DMS 273 (cell line): ENCODE data around the gene TSHZ1.
"Not testable (repeated sequence)": the region's sequence is repeated elsewhere in the genome, so short reads cannot be mapped to it uniquely, and the experiment has no call there.

Source experiments
- DNase-seq: peaks from one replicate; lab custom pipeline; 2025; ENCODE audit not compliant: unreplicated experiment; lab: John Stamatoyannopoulos, UW

The TSHZ1 gene

DNA sequence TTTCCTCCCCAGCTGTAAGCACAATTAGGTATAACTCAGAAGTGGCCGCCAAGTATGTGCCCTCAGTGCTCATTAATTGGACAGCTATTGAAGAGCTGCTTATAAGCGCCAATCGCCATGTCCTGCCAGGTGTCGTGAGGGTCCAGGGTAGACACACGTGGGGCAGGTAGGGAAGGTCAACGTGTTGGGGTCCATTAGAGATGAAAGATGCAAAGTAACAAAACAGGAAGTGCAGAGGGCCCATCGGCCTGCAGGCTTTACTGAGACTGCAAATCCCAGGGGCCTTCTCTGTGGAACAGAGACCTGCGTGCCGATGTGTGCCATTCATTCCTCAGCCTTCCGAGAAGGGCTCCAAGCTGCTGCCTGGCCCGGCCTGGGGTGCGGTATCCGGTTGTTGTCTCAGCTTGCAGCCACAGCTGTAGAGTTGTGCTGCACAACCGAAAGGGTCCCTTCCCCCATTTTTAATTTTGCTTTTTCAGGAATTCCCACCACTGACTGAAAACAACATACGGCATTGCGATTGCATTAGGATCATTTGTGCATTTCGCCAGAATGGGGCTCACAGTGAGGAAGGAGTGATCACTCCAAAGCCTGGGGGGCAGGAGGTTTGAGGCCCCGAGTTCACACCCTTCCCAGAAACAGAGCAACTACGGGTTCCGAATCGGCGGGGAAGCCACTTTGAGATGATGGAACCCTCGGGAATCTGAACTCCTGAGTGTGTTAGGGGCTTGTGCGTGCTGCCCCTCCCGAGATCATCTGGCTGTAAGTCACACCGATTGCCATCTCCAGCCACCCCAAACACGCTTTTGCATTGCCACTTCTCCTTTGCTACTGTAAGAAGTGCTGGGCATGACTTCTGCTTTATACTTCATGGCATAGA lies 94.3 kb downstream of the TSHZ1 start:
- no peak for DNase-seq

- DNase-seq = no peak
Observed at GRCh38 chr18:75305984-75306383, 95.4 kb downstream of the TSHZ1 start.

DNA sequence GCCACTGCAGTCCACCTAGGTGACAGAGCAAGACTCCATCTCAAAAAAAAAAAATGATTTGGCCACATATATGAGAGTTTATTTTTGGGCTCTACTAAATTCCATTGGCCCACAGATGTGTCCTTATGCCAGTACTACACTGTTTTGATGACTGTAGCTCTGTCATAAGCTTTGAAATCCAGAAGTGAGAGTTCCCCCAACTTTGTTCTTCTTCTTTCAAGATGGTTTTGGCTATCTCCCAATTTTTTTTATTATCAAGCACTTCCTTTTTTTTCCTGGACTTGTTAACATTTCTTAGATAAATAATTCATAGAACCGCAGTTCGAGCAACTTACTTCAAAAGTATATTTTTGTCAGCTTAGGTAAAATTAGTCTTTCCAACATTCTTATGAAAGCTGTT lies 96.9 kb downstream of the TSHZ1 start:
- no peak for DNase-seq

DNA sequence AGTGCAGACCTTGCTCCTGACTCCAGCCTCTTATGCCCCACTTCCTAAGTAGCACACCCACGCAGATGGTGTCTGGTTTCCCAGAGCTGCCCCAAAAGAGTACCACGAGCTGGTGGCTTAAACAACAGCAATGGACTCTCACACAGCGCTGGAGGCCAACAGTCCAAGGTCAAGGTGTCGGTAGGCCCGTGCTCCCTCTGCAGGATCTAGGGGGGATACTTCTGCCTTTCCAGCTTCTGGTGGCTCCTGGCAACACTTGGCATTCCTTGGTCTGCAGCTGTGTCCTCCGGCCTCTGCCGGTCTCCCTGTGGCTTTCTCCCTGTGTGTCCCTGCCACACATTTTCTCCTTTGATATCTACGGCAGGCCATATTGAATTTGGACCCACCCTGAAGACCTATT lies 99.0 kb downstream of the TSHZ1 start:
- peak; percentile 15 for DNase-seq

GRCh38 chr18:75314117-75314516 lies 103.5 kb downstream of the TSHZ1 start:
- no peak for DNase-seq

DNA sequence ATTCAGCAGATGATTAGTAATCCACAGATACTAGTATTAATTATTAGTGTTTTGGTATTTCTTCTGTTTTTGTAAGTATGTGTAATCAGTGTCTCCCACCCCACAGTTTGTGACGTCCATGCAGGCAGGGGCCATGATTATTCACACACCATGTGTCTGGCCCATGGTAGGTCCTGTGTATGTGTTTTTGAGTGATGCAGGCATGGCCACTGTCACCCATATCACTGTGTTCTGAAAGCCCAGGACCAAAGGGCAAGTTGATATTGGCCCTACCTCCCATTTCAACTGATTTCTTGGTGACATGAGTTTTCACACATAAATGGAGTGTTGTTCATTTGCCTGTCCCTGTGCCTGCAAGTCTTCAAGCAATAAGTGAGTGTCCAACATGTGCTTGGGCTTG lies 104.0 kb downstream of the TSHZ1 start:
- DNase-seq = no peak

DNA sequence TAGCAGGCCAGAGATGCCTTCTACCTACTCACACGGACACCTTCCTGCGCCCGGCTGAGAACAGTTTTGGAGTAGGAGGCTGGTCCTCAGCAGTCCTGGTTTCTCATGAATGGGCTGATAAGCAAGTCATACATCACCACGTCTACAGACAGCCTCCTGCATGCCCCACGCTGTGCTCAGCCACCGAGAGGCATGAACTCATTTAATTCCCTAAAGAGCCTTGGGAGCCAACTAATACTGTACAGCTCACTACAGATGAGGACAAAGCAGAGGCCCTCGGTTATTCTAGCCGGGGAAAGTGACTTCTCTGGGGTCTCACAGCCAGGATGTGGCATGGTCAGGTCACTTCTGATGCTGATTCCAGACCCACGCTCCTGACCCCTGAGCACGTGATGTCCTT lies 105.6 kb downstream of the TSHZ1 start:
- no peak for DNase-seq

DNA sequence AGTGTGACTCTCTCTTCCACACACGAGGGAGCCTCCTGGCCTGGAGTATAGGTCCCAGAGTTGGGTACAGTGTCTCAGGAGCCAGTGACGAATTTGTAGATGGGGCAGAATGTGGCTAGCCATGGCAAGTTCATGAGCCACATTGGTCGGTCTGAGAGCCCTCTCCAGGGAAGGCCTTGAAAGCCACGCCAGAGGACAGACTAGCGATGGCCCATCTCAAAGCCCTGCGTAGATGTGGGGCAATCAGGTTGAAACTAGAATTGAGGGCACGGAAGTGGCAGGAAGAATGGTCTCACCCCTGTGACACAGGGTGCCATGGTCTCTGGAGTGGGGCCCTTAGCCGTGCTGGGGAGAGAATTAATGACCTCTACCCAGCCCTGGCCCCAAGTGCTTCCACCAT lies 106.2 kb downstream of the TSHZ1 start:
- DNase-seq = no peak

- no peak for DNase-seq
Observed at GRCh38 chr18:75317300-75317699, 106.7 kb downstream of the TSHZ1 start.

- no peak for DNase-seq
Observed at GRCh38 chr18:75317703-75318102, 107.1 kb downstream of the TSHZ1 start.

DNA sequence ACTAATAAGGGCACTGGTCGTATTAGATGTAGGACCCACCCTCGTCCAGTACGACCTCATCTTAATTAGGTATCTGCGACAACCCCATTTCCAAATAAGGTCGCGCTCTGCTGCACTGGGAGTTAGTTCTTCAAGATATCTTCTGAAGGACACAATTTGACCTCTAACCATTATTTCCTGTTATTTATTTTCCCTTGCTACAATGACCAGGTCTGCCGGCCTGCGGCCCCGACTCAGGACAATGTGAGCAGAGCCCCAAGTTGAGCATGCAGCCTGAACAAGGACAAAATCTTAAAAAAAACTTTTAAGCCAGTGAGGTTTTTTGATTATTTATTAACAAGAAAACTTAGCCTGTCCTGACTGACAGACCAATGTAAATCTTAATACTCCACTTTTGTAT lies 109.3 kb downstream of the TSHZ1 start:
- no peak for DNase-seq

DNA sequence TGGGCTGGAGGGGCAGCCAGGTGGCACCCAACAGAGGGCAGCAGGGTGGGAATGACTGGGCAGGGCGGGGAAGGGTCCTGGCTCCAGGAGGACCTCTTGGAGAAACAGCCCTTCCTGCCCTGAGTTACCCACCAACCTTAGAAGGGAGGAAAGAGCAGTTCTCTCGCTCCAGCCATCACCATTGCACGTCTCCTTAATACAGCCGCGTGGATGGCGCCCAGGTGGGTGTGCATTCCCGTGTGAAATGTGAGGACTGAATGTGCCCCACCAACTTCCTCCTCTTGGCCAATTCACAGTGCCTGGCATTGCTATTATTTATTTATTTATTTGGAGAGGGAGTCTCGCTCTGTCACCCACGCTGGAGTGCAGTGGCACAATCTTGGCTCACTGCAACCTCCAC lies 109.9 kb downstream of the TSHZ1 start:
- DNase-seq = no peak

DNA sequence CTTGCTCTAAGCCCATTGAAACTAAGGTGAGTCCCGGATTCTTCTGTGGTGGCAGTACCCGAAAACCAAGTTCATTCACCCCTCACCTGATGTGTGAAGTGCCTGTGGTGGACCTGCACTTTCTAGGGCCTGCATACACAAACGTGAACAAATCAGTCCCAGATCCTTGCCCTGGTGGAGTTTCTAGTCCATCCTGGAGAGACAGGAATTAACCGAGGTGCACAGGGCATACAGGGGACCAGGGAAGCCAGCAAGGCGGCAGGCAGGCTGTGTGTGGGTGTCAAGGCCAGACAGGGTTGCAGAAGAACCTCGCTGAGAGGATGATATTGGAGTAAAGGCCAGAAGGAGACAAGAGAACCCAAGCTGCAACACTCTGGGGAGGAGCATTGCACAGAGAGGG lies 110.8 kb downstream of the TSHZ1 start:
- DNase-seq = no peak

- DNase-seq = no peak
Observed at GRCh38 chr18:75322206-75322605, 111.6 kb downstream of the TSHZ1 start.

GRCh38 chr18:75323821-75324585 lies 113.4 kb downstream of the TSHZ1 start:
- DNase-seq = no peak

DNA sequence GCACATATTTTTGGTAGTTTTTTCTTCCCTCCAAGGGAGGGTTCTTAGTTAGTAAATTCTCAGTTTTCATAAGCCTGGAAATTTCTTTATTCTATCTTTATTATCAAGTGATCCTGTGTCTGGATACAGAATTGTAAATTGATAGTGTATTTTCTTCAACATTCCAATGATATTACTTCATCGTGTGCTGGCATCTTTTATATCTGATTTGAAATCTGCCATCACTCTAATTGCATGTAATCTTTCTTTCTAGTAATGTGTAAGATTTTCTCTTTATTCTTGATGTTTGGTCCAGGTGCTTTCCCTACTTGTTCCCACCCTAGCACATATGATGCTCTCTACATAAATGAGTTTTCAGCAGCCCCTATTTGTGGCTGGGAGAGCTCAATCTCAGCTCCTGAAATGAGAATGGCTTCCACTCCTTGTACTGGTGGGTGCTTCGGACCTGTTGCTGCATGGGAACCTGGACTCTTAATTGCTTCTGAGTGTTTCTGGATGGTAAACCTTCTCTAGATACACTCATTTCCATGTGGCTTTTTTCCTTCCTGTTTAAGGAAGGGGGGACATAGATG lies 114.2 kb downstream of the TSHZ1 start:
- no peak for DNase-seq

DNA sequence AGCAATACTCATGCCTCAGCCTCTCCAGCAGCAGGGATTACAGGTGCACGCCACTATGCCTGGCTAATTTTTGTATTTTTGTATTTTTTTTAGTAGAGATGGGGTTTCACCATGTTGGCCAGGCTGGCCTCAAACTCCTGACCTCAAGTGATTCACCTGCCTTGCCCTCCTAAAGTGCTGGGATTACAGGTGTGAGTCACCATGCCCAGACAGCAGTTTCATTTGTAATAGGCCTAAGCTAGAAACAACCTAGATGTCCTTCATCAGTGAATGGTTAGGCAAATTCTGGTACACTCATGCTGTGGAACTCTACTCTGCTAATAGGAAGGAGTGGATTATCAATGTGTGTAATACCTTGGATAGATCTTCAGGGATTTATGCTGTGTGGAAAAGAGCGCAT lies 119.2 kb downstream of the TSHZ1 start:
- not testable (repeated sequence) for DNase-seq

- no peak for DNase-seq
Observed at GRCh38 chr18:75330308-75330707, 119.7 kb downstream of the TSHZ1 start.

GRCh38 chr18:75334869-75335268 lies 124.3 kb downstream of the TSHZ1 start:
- DNase-seq = no peak

DNA sequence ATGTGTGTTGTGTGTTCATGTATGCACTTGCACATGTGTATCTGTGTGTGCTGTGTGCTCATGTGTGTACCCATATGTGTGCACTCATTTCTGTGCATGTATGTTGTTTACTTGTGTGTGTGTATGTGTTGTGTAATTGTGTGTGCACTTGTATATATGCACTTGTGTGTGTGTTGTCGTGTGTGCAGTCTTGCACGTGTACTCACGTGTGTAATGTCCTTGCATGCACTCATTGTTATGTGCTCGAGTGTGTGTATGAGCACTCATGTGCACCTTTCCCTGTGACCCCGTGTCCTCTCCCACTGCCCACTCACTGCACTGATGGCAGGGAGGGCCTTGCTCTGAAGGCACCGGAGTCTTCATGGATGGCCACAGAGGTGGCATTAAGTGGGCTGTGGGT lies 124.9 kb downstream of the TSHZ1 start:
- no peak for DNase-seq

GRCh38 chr18:75336767-75337166 lies 126.2 kb downstream of the TSHZ1 start:
- no peak for DNase-seq

DNA sequence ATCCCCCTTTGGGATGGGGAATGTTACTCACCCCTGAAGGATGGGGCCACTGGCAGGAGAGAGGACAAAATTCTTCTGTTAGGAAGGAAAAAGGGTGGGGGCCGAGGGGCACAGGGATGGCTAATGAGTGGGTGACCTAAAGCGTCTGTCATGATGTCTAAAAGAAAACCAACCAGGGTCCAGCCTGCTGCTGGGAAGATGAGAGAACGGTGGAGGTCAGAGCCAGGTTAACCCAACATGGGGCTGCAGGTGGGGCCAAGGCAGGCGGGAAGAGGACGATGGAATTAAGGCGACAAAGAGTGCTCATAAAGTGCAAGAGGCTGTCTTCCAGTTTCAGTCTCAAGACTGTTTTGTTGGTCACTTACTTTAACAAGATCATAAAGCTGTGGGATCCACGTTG lies 126.8 kb downstream of the TSHZ1 start:
- DNase-seq = no peak
